Measurements from ENCODE around the gene CCDC152. TPM values are rescaled to one million over a fixed set of nuclear protein-coding genes. Genes with fewer than 3 reads are reported as not detected.

The CCDC152 gene
- total and polyA plus RNA-seq, 4 donors: 0.65 to 1.8 (median 1.1) TPM

DNA sequence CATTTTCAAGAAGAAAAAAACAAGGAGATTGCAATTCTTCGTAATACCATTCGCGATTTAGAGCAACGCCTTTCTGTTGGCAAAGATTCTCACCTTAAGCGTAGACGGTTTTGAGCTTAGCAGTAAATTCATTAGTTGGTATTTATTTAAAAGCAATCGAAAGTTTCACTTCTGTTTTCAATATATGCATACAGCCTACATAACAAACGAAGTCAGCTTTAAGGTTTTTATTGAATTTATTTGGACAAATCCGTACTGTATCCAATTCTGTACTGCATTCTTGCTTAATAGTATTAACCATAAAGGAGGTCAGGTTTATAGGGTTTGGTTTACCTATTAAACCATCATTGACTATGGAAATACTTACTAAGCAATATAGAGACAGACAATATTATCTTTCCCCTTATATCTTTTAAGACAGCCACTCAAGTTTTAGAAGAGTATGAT is 43.1 kb downstream of the CCDC152 start:
- no peak overlapping the region for H3K4me3 ChIP-seq
- TF ChIP-seq, protein P1, sequence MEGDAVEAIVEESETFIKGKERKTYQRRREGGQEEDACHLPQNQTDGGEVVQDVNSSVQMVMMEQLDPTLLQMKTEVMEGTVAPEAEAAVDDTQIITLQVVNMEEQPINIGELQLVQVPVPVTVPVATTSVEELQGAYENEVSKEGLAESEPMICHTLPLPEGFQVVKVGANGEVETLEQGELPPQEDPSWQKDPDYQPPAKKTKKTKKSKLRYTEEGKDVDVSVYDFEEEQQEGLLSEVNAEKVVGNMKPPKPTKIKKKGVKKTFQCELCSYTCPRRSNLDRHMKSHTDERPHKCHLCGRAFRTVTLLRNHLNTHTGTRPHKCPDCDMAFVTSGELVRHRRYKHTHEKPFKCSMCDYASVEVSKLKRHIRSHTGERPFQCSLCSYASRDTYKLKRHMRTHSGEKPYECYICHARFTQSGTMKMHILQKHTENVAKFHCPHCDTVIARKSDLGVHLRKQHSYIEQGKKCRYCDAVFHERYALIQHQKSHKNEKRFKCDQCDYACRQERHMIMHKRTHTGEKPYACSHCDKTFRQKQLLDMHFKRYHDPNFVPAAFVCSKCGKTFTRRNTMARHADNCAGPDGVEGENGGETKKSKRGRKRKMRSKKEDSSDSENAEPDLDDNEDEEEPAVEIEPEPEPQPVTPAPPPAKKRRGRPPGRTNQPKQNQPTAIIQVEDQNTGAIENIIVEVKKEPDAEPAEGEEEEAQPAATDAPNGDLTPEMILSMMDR (IDR thresholded peaks at IDR 0.05; ENCODE audit: control extremely low read depth, extremely low read depth): no peak
- H3K9ac ChIP-seq (ENCODE audit: insufficient read depth in 1 of 2, low read length in 2 of 2): no peak overlapping the region
- 94 to 95% methylated on average over 9 of the region's 9 CpGs for WGBS, 2 donors
- ATAC-seq (ENCODE audit: insufficient read depth, low FRiP score): no peak
- DNase-seq: peak in 1 of 3 donors; percentile 4
- no peaks in the 10 kb centered on the region for H3K4me1 ChIP-seq (ENCODE audit: control insufficient read depth in 5 of 5, insufficient read depth in 5 of 5, low read length in 5 of 5)
- H3K36me3 ChIP-seq (ENCODE audit: control insufficient read depth in 4 of 4, insufficient read depth in 4 of 4, low read length in 4 of 4): peaks cover 5 to 33% (median 19%) of the 10 kb centered on the region in 4 donors
- H3K9me3 ChIP-seq (ENCODE audit: control insufficient read depth in 4 of 4, insufficient read depth in 3 of 4, low read length in 3 of 4): peaks cover 0 to 4% (median 0%) of the 10 kb centered on the region in 4 donors
- H3K27ac ChIP-seq (ENCODE audit: low read depth in 1 of 2, low read length in 1 of 2): no peak overlapping the region
- no peaks in the 10 kb centered on the region for H3K27me3 ChIP-seq (ENCODE audit: control insufficient read depth in 3 of 3, insufficient read depth in 3 of 3, low read length in 2 of 3)

DNA sequence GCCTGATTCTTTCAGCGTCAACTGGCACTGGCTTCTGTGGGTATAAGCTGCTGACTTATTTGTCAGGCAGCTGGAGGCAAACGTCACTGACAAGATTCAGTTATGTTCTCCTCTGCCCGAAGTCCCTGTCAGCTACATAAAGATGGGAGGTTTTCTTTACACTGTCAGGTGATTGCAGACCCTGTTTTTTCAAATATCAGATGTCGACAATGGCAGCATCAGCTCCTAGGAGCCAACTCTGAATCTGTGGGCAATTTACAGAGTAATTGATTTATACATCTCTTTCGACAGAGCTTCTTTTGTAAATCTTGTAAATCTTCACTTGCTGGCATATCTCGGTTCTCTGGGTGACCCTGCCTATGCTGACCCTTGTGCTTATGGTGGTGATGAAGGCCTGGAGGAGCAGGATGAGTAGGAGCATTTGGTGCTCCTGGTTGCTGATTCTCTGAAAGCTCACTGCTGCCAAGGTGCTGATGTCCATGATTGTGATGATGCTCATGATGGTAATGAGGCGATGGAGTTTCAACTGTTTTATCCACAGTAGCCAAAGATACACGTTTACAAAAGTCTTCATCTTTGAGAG is 44.2 kb downstream of the CCDC152 start:
- Histone ChIP-seq H3K4me1 (ENCODE audit: control insufficient read depth in 5 of 5, insufficient read depth in 5 of 5, low read length in 5 of 5) (peaks cover 0 to 8% (median 0%) of the 10 kb centered on the region in 5 donors), H3K27ac (ENCODE audit: low read depth in 1 of 2, low read length in 1 of 2) (no peak overlapping the region), H3K27me3 (ENCODE audit: control insufficient read depth in 3 of 3, insufficient read depth in 3 of 3, low read length in 2 of 3) (no peaks in the 10 kb centered on the region), H3K9ac (ENCODE audit: insufficient read depth in 1 of 2, low read length in 2 of 2) (no peak overlapping the region), H3K36me3 (ENCODE audit: control insufficient read depth in 4 of 4, insufficient read depth in 4 of 4, low read length in 4 of 4) (peaks cover 5 to 44% (median 23%) of the 10 kb centered on the region in 4 donors), H3K9me3 (ENCODE audit: control insufficient read depth in 4 of 4, insufficient read depth in 3 of 4, low read length in 3 of 4) (peaks cover 0 to 4% (median 0%) of the 10 kb centered on the region in 4 donors), H3K4me3 (no peak overlapping the region)
- DNase-seq: peak in 1 of 3 donors; percentile 14
- TF ChIP-seq, protein P1 (IDR thresholded peaks at IDR 0.05; ENCODE audit: control extremely low read depth, extremely low read depth): no peak
- no peak for ATAC-seq (ENCODE audit: insufficient read depth, low FRiP score)
- 88 to 92% methylated on average over 8 of the region's 8 CpGs for WGBS, 2 donors

DNA sequence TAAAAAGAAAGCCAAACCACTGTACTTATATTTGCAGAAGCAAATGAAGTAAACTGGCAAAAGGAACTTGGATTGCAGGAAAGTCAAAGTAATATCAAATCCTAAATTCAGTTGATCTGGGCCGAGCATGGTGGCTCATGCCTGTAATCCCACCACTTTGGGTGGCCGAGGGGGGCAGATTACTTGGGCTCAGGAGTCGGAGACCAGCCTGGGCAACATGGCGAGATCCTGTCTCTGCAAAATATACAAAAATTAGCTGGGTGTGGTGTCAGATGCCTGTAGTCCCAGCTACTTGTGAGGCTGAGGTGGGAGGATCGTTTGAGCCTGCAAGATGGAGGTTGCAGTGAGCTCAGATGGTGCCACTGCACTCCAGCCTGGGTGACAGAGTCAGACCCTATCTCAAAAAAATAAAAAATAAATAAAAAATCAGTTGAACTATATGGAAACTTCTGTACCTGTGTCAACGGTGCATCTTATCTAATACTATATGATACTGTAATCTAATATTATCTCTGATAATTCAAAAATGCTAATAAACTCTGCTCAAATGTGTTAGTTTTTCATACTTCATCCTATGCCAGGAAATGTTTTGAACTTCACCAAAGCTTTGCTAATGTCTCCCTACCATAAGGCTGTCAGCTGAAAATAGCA is 45.0 kb downstream of the CCDC152 start:
- 91 to 94% methylated on average over 6 of the region's 6 CpGs for whole genome bisulfite sequencing, 2 donors
- peaks cover 0 to 14% (median 2%) of the 10 kb centered on the region in 5 donors for H3K4me1 ChIP-seq (ENCODE audit: control insufficient read depth in 5 of 5, insufficient read depth in 5 of 5, low read length in 5 of 5)
- H3K9me3 ChIP-seq (ENCODE audit: control insufficient read depth in 4 of 4, insufficient read depth in 3 of 4, low read length in 3 of 4): peaks cover 0 to 4% (median 0%) of the 10 kb centered on the region in 4 donors
- ATAC-seq (ENCODE audit: insufficient read depth, low FRiP score) (no peak), DNase-seq (peak in 1 of 3 donors; percentile 25)
- H3K27ac ChIP-seq (ENCODE audit: low read depth in 1 of 2, low read length in 1 of 2): no peak overlapping the region
- H3K27me3 ChIP-seq (ENCODE audit: control insufficient read depth in 3 of 3, insufficient read depth in 3 of 3, low read length in 2 of 3): no peaks in the 10 kb centered on the region
- H3K4me3 ChIP-seq: no peak overlapping the region
- TF ChIP-seq, protein P1 (IDR thresholded peaks at IDR 0.05; ENCODE audit: control extremely low read depth, extremely low read depth): no peak
- H3K36me3 ChIP-seq (ENCODE audit: control insufficient read depth in 4 of 4, insufficient read depth in 4 of 4, low read length in 4 of 4): peaks cover 5 to 52% (median 30%) of the 10 kb centered on the region in 4 donors
- H3K9ac ChIP-seq (ENCODE audit: insufficient read depth in 1 of 2, low read length in 2 of 2): no peak overlapping the region
